B cell (primary cell): ENCODE results near the gene NDUFA13. TPM values are rescaled to one million over a fixed set of nuclear protein-coding genes. Genes with fewer than 3 reads are reported as not detected.

Source experiments
- ATAC-seq: fragments of 200-7000 bp; cut with Tn5 transposase; one replicate; pipeline ENCODE4 v1.10.0; 2021; ENCODE audit warnings: low read depth, mild to moderate bottlenecking, moderate number of reproducible peaks, moderate library complexity
- CTCF ChIA-PET: fragments of 350-600 bp; sonication (Branson Sonifier 250); formaldehyde crosslinking; loops from one replicate; lab custom pipeline; 2021; ENCODE audit warnings: antibody characterized with exemption, inconsistent platforms; lab: Charles Lee
- POLR2A ChIA-PET: fragments of 350-600 bp; sonication (Branson Sonifier 250); formaldehyde crosslinking; loops from one replicate; lab custom pipeline; 2021; ENCODE audit warnings: antibody characterized with exemption; lab: Charles Lee
- DNase-seq: peaks from one replicate; pipeline ENCODE4 v3.0.0; 2013
- H2AFZ ChIP-seq: 2 replicates; pipeline ENCODE4 v1.6.1; 2012; ENCODE audit warnings: mild to moderate bottlenecking, low read depth, low read length; ENCODE audit not compliant: insufficient read depth, poor library complexity, severe bottlenecking
- H3K27ac ChIP-seq, 2 donors: 1 replicate in 1 of 2; 2 replicates in 1 of 2; pipeline ENCODE4 v1.5.1; 2012 to 2013; ENCODE audit warnings: low read length in 2 of 2, mild to moderate bottlenecking in 2 of 2, moderate library complexity in 1 of 2
- H3K27me3 ChIP-seq, 4 experiments: fragments of 200-600 bp in 1 of 4; sonication (generic) in 1 of 4; replicated peaks in 1 of 4; 1 replicate in 2 of 4; 2 replicates in 2 of 4; pipeline versions ENCODE4 v1.6.1 to v1.7.0; 2013 to 2016; ENCODE audit warnings: low read length in 3 of 4, mild to moderate bottlenecking in 2 of 4, mixed read lengths in 1 of 4, moderate library complexity in 1 of 4; ENCODE audit not compliant: insufficient read depth in 4 of 4, control insufficient read depth in 3 of 4; ENCODE audit errors: control extremely low read depth in 1 of 4
- H3K36me3 ChIP-seq, 2 experiments: replicated peaks in 1 of 2; 1 replicate in 1 of 2; 2 replicates in 1 of 2; pipeline versions ENCODE4 v1.6.1 to v1.7.1; 2013; ENCODE audit warnings: low read length in 1 of 2; ENCODE audit not compliant: insufficient read depth in 2 of 2, control insufficient read depth in 1 of 2; ENCODE audit errors: control extremely low read depth in 1 of 2, extremely low read depth in 1 of 2
- H3K4me1 ChIP-seq, 2 donors: fragments of 200-600 bp in 1 of 2; sonication (generic) in 1 of 2; 1 replicate in 1 of 2; 2 replicates in 1 of 2; pipeline versions ENCODE4 v1.5.1 to v1.6.1; 2013 to 2017; ENCODE audit warnings: low read length in 2 of 2; ENCODE audit not compliant: control insufficient read depth in 2 of 2, insufficient read depth in 2 of 2
- H3K4me2 ChIP-seq: replicated peaks from 2 replicates; pipeline ENCODE3; 2012; ENCODE audit warnings: mild to moderate bottlenecking, low read depth, low read length; ENCODE audit not compliant: poor library complexity, severe bottlenecking
- H3K4me3 ChIP-seq, 5 experiments: fragments of 200-600 bp in 1 of 5; sonication (generic) in 1 of 5; 1 replicate in 3 of 5; 2 replicates in 2 of 5; pipeline versions ENCODE4 v1.5.1 to v1.7.0; 2011 to 2016; ENCODE audit warnings: low read length in 4 of 5, mild to moderate bottlenecking in 4 of 5, low read depth in 2 of 5, control low read depth in 1 of 5, moderate library complexity in 1 of 5; ENCODE audit not compliant: insufficient read depth in 1 of 5; ENCODE audit errors: control extremely low read depth in 1 of 5, extremely low read depth in 1 of 5
- H3K79me2 ChIP-seq: fragments of 200-600 bp; sonication (generic); one replicate; pipeline ENCODE4 v1.6.0; 2016; ENCODE audit warnings: low read length; ENCODE audit not compliant: control insufficient read depth, insufficient read depth
- H3K9ac ChIP-seq: fragments of 200-600 bp; sonication (generic); 2 replicates; pipeline ENCODE4 v1.6.1; 2017; ENCODE audit warnings: mild to moderate bottlenecking, low read length, moderate library complexity
- H3K9me3 ChIP-seq, 3 donors: one replicate each; pipeline versions ENCODE4 v1.6.1 to v1.7.1; 2013; ENCODE audit warnings: low read length in 2 of 3; ENCODE audit not compliant: control insufficient read depth in 2 of 3, insufficient read depth in 1 of 3; ENCODE audit errors: control extremely low read depth in 1 of 3
- H4K20me1 ChIP-seq: 2 replicates; pipeline ENCODE4 v1.6.0; 2012; ENCODE audit warnings: mild to moderate bottlenecking, low read length; ENCODE audit not compliant: insufficient read depth, control insufficient read depth, poor library complexity, severe bottlenecking
- H3K27ac Mint-ChIP-seq: one replicate; pipeline ENCODE4 v1.8.0; 2021; ENCODE audit warnings: mixed read lengths
- H3K27me3 Mint-ChIP-seq: one replicate; pipeline ENCODE4 v1.8.0; 2021; ENCODE audit warnings: mixed read lengths
- H3K4me1 Mint-ChIP-seq: one replicate; pipeline ENCODE4 v1.8.0; 2021; ENCODE audit warnings: mixed read lengths
- H3K4me3 Mint-ChIP-seq: one replicate; pipeline ENCODE4 v1.8.0; 2021; ENCODE audit warnings: mixed read lengths
- H3K9me3 Mint-ChIP-seq: one replicate; pipeline ENCODE4 v1.8.0; 2022; ENCODE audit warnings: mixed read lengths; ENCODE audit not compliant: insufficient read depth
- EZH2 ChIP-seq: IDR thresholded peaks from 2 replicates; pipeline ENCODE4 v1.6.1; 2012; ENCODE audit warnings: borderline replicate concordance, low read depth, mild to moderate bottlenecking, moderate library complexity, low read length; ENCODE audit not compliant: insufficient read depth, poor library complexity, severe bottlenecking
- WGBS: methylation state at CpG from one replicate; pipeline ENCODE4 v1.1.5; 2013; ENCODE audit warnings: missing lambda C conversion rate; ENCODE audit not compliant: insufficient coverage; 5-methylcytosine and 5-hydroxymethylcytosine counted together
- intact Hi-C: fragments of 100-400 bp; cut with micrococcal nuclease; formaldehyde crosslinking; loops from one replicate; pipeline ENCODE4 v1.10.0; 2022
- polyA minus RNA-seq: library from RNA; depleted of rRNA, polyadenylated mRNA; stranded (reverse); fragments of >200 nt; gene quantifications from 2 replicates; pipeline ENCODE4 v1.2.3, GENCODE V29; 2012
- polyA plus RNA-seq: library from polyadenylated mRNA; depleted of rRNA; stranded (reverse); fragments of >200 nt; gene quantifications from 2 replicates; pipeline ENCODE4 v1.2.3, GENCODE V29; 2012
- total RNA-seq, 2 donors: library from RNA; stranded (reverse); fragments of 120-200 nt in 1 of 2; gene quantifications; 1 replicate in 1 of 2; 2 replicates in 1 of 2; pipeline versions ENCODE4 v1.2.3 to v1.2.4, GENCODE V29; 2013 to 2022
- TF ChIP-seq, protein P1 (sequence below): fragments of 200-600 bp; IDR thresholded peaks from one replicate; pipeline ENCODE4 v1.8.0; 2022; ENCODE audit warnings: antibody characterized with exemption, mild to moderate bottlenecking

Gene NDUFA13
- total RNA-seq, result 170 and 188 TPM in 2 replicates
- 142 TPM for total RNA-seq (2013)
- polyA plus RNA-seq, result 58.5 and 195 TPM in 2 replicates
- polyA minus RNA-seq, result 111 and 131 TPM in 2 replicates

DNA sequence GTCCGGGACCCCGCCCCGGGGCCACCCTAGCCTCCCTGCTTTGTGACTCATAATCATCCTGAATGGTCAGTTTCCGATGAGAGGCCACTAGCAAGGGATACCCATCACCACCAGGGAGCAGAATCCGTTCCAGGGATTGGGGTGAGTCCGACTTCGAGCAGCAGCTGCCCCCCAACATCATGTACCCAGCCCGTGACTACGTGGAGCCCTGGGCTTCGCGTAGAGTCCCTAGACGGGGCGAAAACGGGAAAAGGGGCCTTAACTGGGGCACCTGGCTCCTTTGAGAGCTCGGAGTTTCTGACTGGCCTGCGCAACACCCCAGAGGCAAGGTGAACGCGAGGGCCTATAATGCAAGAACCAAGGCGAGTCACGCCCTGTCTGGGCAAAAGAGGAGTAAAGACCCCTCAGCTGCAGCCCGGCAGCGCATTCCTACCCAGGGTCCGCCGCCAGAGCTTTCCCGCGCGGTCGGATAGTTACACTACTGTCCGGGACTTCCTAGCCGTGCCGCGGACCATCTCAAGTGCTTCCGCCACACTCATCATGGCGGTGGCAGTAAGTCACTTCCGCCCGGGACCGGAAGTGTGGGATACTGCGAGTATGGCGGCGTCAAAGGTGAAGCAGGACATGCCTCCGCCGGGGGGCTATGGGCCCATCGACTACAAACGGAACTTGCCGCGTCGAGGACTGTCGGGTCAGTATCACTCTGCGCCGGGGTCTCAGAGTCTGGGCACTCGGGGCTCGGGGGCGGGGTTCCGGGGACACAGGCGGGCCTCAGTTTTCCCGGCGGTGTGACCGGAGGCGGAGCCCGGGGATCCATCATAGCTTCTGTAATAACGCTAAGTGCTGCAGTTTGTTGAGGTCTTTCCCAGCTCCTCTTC is at the start of gene NDUFA13:
NDUFA13 (plus strand) TSS at position 584 of the 878 bp plus-strand sequence; CDS start at position 598, 14 bp downstream.
- ATAC-seq (peak; percentile 94), DNase-seq (peak; percentile 96)
- no peaks in the 10 kb centered on the region for H3K9me3 Mint-ChIP-seq
- Histone ChIP-seq H3K27me3 (no peaks in the 10 kb centered on the region), H3K4me2 (peak within 1 kb of the TSS; percentile 85), H3K4me3 (peak within 1 kb of the TSS; percentile 82 to 99 (median 95)), H3K36me3 (peaks cover 4% of the 10 kb centered on the region in 2 experiments), H4K20me1 (peaks cover 11% of the 10 kb centered on the region), H3K4me1 (peaks cover 12 to 23% of the 10 kb centered on the region in 2 donors), H2AFZ (peak within 1 kb of the TSS; percentile 88), H3K27ac (peak within 1 kb of the TSS; percentile 72 to 81), H3K9me3 (peaks cover 0 to 17% (median 0%) of the 10 kb centered on the region in 3 donors), H3K9ac (peak within 1 kb of the TSS; percentile 80), H3K79me2 (peaks cover 52% of the 10 kb centered on the region)
- TF ChIP-seq EZH2, result no peak
- TF ChIP-seq, protein P1, sequence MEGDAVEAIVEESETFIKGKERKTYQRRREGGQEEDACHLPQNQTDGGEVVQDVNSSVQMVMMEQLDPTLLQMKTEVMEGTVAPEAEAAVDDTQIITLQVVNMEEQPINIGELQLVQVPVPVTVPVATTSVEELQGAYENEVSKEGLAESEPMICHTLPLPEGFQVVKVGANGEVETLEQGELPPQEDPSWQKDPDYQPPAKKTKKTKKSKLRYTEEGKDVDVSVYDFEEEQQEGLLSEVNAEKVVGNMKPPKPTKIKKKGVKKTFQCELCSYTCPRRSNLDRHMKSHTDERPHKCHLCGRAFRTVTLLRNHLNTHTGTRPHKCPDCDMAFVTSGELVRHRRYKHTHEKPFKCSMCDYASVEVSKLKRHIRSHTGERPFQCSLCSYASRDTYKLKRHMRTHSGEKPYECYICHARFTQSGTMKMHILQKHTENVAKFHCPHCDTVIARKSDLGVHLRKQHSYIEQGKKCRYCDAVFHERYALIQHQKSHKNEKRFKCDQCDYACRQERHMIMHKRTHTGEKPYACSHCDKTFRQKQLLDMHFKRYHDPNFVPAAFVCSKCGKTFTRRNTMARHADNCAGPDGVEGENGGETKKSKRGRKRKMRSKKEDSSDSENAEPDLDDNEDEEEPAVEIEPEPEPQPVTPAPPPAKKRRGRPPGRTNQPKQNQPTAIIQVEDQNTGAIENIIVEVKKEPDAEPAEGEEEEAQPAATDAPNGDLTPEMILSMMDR, result no peak
- H3K27ac Mint-ChIP-seq, result peak within 1 kb of the TSS; percentile 92
- ChIA-PET POLR2A (interaction anchor here (0.5 to 2.0 kb wide), 12 partner anchors 50 to 1147 kb away, joined by 3 to 10 read pairs (median 4); partner anchors contain the start of genes ATP13A1, GATAD2A and ZNF14), CTCF (interaction anchor here (0.7 to 1.8 kb wide), 3 partner anchors 16 to 741 kb away, joined by 3 to 9 read pairs (median 3); no protein-coding TSS in a partner anchor)
- H3K4me3 Mint-ChIP-seq, result peak within 1 kb of the TSS; percentile 93
- H3K4me1 Mint-ChIP-seq, result peaks cover 27% of the 10 kb centered on the region
- intact Hi-C loops, result loop anchor here (1.0 to 10.0 kb wide), 6 partner anchors 111 to 559 kb away; partner anchors contain the start of genes ATP13A1, GATAD2A, MAU2 and SUGP1
- H3K27me3 Mint-ChIP-seq, result no peaks in the 10 kb centered on the region
- 6% methylated on average over 60 of the region's 61 CpGs for WGBS
